PC-9 (cell line): ENCODE data around the gene DYNLRB2. TPM values are rescaled to one million over a fixed set of nuclear protein-coding genes. Genes with fewer than 3 reads are reported as not detected.

ENCODE experiments used
- BruUV-seq: library from RNA; stranded (reverse); fragments of 400-500 nt; replicated peaks from 2 replicates; lab custom pipeline; 2021; lab: Mats Ljungman, UMichigan
- CTCF ChIA-PET: fragments of 300-600 bp; sonication (Branson Sonifier 250); formaldehyde crosslinking; loops from one replicate; lab custom pipeline; 2022; ENCODE audit warnings: antibody characterized with exemption; lab: Charles Lee
- POLR2A ChIA-PET: fragments of 300-600 bp; sonication (Branson Sonifier 250); formaldehyde crosslinking; loops from one replicate; lab custom pipeline; 2022; ENCODE audit warnings: antibody characterized with exemption; ENCODE audit not compliant: unreplicated experiment; lab: Charles Lee
- DNase-seq, 2 experiments: peaks; one replicate each; pipeline versions ENCODE4 v3.0.0 to v3.0.0-alpha.2; 2015 to 2022; ENCODE audit warnings: mixed read lengths in 1 of 2
- H2AFZ ChIP-seq: fragments of 200-600 bp; sonication (generic); 2 replicates; pipeline ENCODE4 v1.8.1; 2017; ENCODE audit warnings: antibody characterized with exemption
- H3F3A ChIP-seq: fragments of 200-600 bp; sonication (generic); 2 replicates; pipeline ENCODE4 v1.8.1; 2017; ENCODE audit warnings: antibody characterized with exemption, mild to moderate bottlenecking, low read depth; ENCODE audit not compliant: insufficient read depth
- H3K27ac ChIP-seq: fragments of 200-600 bp; sonication (generic); 2 replicates; pipeline ENCODE4 v1.6.1; 2016; ENCODE audit warnings: mixed run types
- H3K27me3 ChIP-seq: fragments of 200-600 bp; sonication (generic); 2 replicates; pipeline ENCODE4 v1.6.1; 2016; ENCODE audit warnings: low read depth, mixed run types; ENCODE audit not compliant: insufficient read depth
- H3K36me3 ChIP-seq: fragments of 200-600 bp; sonication (generic); 2 replicates; pipeline ENCODE4 v1.6.1; 2016; ENCODE audit warnings: low read depth, mixed run types
- H3K4me1 ChIP-seq: fragments of 200-600 bp; sonication (generic); replicated peaks from 2 replicates; pipeline ENCODE4 v1.6.1; 2016; ENCODE audit warnings: mixed run types; ENCODE audit not compliant: insufficient read depth
- H3K4me2 ChIP-seq: fragments of 200-600 bp; sonication (generic); 2 replicates; pipeline ENCODE4 v1.6.1; 2017; ENCODE audit warnings: mixed run types
- H3K4me3 ChIP-seq: fragments of 200-600 bp; sonication (generic); 2 replicates; pipeline ENCODE4 v1.6.1; 2016; ENCODE audit warnings: mixed run types
- H3K79me2 ChIP-seq: fragments of 200-600 bp; sonication (generic); 2 replicates; pipeline ENCODE4 v1.6.1; 2017; ENCODE audit warnings: low read depth, mixed run types
- H3K9me2 ChIP-seq: fragments of 200-600 bp; sonication (generic); 2 replicates; pipeline ENCODE4 v1.8.1; 2017; ENCODE audit warnings: mild to moderate bottlenecking; ENCODE audit not compliant: insufficient read depth
- H3K9me3 ChIP-seq: fragments of 200-600 bp; sonication (generic); 2 replicates; pipeline ENCODE4 v1.8.1; 2016; ENCODE audit warnings: low read depth; ENCODE audit not compliant: insufficient read depth
- H4K20me1 ChIP-seq: fragments of 200-600 bp; sonication (generic); 2 replicates; pipeline ENCODE4 v1.8.1; 2017; ENCODE audit not compliant: insufficient read depth
- EZH2 ChIP-seq: fragments of 200-600 bp; sonication (generic); IDR thresholded peaks from 2 replicates; pipeline ENCODE4 v1.8.0; 2017; ENCODE audit warnings: antibody characterized with exemption, low read depth
- intact Hi-C: fragments of 100-400 bp; cut with micrococcal nuclease; formaldehyde crosslinking; loops from one replicate; pipeline ENCODE4 v1.10.0; 2022; ENCODE audit not compliant: unreplicated experiment
- total RNA-seq: library from RNA; stranded (reverse); gene quantifications from 2 replicates; pipeline ENCODE4 v1.2.3, GENCODE V29; 2021
- TF ChIP-seq, protein P1 (sequence below): fragments of 200-600 bp; sonication (generic); conservative IDR thresholded peaks from 2 replicates; pipeline ENCODE4 v1.6.1; 2017; ENCODE audit warnings: mixed run types, antibody characterized with exemption, mild to moderate bottlenecking, moderate library complexity

The DYNLRB2 gene
- total RNA-seq, 1 experiment from 2014 or later = not detected

DNA sequence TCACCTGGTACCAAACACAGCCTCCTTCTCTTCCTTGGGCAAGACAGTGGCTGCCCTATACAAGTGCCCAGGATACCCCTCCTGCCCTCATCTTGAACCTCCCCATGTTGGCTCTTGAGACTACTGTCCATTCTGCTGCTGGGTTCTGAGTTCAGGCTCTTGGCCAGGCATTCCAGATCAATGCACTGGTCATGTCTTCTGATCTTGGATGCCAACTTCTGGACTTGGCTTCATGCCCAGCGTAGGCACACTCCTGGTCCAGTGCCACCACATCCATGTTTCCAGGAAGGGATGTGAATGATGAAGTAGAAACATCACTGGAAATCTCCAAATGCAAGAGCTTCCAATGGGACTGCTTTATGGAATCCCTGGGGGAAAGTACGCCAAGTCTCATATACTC lies 51.5 kb downstream of the DYNLRB2 start:
- Histone ChIP-seq H3K4me1 (no peaks in the 10 kb centered on the region), H3K27ac (no peak overlapping the region), H3K79me2 (no peaks in the 10 kb centered on the region), H3K27me3 (no peaks in the 10 kb centered on the region), H3F3A (no peaks in the 10 kb centered on the region), H3K9me2 (no peaks in the 10 kb centered on the region), H3K9me3 (no peaks in the 10 kb centered on the region), H2AFZ (no peak overlapping the region), H3K4me3 (no peak overlapping the region), H4K20me1 (no peaks in the 10 kb centered on the region), H3K36me3 (no peaks in the 10 kb centered on the region), H3K4me2 (no peak overlapping the region)
- intact Hi-C loops = no loop called here
- ChIA-PET POLR2A (no interaction called here), CTCF (no interaction called here)
- no TSS peak for BruUV-seq
- no peak for DNase-seq
- TF ChIP-seq EZH2 = no peak
- TF ChIP-seq, protein P1, sequence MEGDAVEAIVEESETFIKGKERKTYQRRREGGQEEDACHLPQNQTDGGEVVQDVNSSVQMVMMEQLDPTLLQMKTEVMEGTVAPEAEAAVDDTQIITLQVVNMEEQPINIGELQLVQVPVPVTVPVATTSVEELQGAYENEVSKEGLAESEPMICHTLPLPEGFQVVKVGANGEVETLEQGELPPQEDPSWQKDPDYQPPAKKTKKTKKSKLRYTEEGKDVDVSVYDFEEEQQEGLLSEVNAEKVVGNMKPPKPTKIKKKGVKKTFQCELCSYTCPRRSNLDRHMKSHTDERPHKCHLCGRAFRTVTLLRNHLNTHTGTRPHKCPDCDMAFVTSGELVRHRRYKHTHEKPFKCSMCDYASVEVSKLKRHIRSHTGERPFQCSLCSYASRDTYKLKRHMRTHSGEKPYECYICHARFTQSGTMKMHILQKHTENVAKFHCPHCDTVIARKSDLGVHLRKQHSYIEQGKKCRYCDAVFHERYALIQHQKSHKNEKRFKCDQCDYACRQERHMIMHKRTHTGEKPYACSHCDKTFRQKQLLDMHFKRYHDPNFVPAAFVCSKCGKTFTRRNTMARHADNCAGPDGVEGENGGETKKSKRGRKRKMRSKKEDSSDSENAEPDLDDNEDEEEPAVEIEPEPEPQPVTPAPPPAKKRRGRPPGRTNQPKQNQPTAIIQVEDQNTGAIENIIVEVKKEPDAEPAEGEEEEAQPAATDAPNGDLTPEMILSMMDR = no peak

DNA sequence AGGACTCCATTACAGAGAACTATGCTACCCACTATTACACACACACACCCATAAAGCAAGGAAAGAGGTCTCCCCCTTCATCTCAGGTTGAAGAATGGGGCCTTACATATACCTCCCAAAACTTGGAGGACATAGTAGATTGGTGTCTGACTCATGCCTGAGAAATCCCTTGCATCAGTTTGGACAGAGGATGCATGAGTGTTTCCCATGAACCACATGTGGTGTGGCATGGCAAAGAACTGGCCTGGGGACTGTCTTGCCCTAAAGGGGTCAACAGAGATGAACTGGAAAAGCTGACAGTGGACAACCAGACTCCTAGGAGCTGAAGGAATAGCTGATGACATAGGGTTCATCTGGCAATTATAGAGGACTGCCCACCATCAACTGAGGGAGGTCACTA lies 54.0 kb downstream of the DYNLRB2 start:
- no peaks in the 10 kb centered on the region for H3K9me2 ChIP-seq
- intact Hi-C loops = no loop called here
- H3K4me2 ChIP-seq = no peak overlapping the region
- H3K27ac ChIP-seq = no peak overlapping the region
- H3F3A ChIP-seq = no peaks in the 10 kb centered on the region
- no peaks in the 10 kb centered on the region for H3K27me3 ChIP-seq
- H3K9me3 ChIP-seq = no peaks in the 10 kb centered on the region
- H3K4me3 ChIP-seq = no peak overlapping the region
- CTCF ChIA-PET = no interaction called here
- no peaks in the 10 kb centered on the region for H3K79me2 ChIP-seq
- POLR2A ChIA-PET = no interaction called here
- no TSS peak for BruUV-seq
- no peak overlapping the region for H2AFZ ChIP-seq
- no peaks in the 10 kb centered on the region for H3K4me1 ChIP-seq
- H4K20me1 ChIP-seq = no peaks in the 10 kb centered on the region
- TF ChIP-seq EZH2 = no peak
- TF ChIP-seq, protein P1 = no peak
- no peaks in the 10 kb centered on the region for H3K36me3 ChIP-seq
- no peak for DNase-seq

DNA sequence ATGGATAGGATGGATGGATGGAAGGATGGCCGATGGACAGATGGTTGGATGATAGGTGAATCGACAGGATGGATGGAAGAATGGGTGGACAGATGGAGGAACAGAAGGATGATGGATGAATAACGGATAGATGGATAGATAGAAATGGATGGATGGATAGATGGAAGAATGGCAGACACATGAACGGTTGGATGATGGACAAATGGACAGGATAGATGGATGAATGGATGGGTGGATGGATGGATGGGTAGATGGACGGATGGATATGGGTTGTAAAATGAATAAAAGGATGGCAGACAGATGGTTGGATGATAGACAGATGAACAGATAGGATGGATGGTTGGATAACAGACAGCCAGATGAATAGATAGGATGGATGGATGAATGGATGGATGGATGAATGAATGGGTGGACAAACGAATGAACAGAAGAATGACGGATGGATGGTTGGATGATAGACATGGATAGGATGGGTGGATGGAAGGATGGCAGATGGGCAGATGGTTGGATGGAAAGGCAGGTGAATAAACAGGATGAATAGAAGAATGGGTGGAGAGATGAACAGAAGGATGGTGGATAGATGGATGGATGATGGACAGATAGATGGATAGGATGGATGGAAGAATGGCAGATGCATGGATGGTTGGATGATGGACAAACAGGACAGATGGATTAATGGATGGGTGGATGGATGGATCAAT lies 55.9 kb downstream of the DYNLRB2 start:
- Histone ChIP-seq H2AFZ (no peak overlapping the region), H3K4me1 (no peaks in the 10 kb centered on the region), H3K9me3 (no peaks in the 10 kb centered on the region), H3K4me3 (no peak overlapping the region), H4K20me1 (no peaks in the 10 kb centered on the region), H3K4me2 (no peak overlapping the region), H3K27ac (no peak overlapping the region), H3K9me2 (no peaks in the 10 kb centered on the region), H3K79me2 (no peaks in the 10 kb centered on the region), H3F3A (no peaks in the 10 kb centered on the region), H3K36me3 (no peaks in the 10 kb centered on the region), H3K27me3 (peaks cover 5% of the 10 kb centered on the region; the same call in 1 of the 2 replicates)
- ChIA-PET POLR2A (no interaction called here), CTCF (no interaction called here)
- intact Hi-C loops = no loop called here
- TF ChIP-seq, protein P1 = no peak
- no peak for TF ChIP-seq EZH2
- BruUV-seq = no TSS peak
- no peak for DNase-seq
